ENCODE measurements around the gene NPL. TPM values are rescaled to one million over a fixed set of nuclear protein-coding genes. Genes with fewer than 3 reads are reported as not detected.

Gene NPL
- total RNA-seq, 2 donors from 2014 or later: 10.3 to 30.7 TPM

DNA sequence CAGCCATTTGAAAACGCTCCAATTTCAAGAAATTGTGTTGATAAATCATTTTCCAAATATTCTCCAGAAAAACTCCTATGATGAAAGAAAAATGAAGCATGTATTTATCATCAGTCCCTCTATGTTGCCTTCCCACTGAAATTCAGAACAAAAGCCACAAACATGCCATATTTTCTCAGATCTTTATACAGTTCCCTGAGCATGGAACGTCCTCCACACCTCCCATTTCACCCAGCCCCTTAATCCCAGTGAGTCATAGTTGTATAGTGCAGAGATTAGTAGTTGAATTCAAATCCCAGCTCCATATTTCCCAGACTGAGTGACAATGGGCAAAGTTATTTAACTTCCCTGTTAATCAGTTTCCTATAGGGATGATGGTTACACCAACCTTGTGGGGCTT, 20.6 kb upstream of the NPL start:
- no peak for TF ChIP-seq CTCF (IDR thresholded peaks at IDR 0.05)
- Histone ChIP-seq H3K27ac (no peak overlapping the region), H3K9me3 (no peaks in the 10 kb centered on the region), H3K27me3 (replicated peaks; ENCODE audit: insufficient read depth) (no peaks in the 10 kb centered on the region), H3K4me1 (ENCODE audit: control insufficient read depth in 1 of 2, low read depth in 2 of 2) (no peaks in the 10 kb centered on the region), H3K36me3 (no peaks in the 10 kb centered on the region), H3K4me3 (no peak overlapping the region)
- ATAC-seq (ENCODE audit: insufficient number of reproducible peaks, low FRiP score, low read depth) (no peak), DNase-seq (ENCODE audit: low spot score) (no peak)

- no peak for DNase-seq (ENCODE audit: low spot score)
- Histone ChIP-seq H3K27ac (no peak overlapping the region), H3K4me3 (no peak overlapping the region), H3K9me3 (no peaks in the 10 kb centered on the region), H3K27me3 (replicated peaks; ENCODE audit: insufficient read depth) (no peaks in the 10 kb centered on the region), H3K4me1 (ENCODE audit: control insufficient read depth in 1 of 2, low read depth in 2 of 2) (no peaks in the 10 kb centered on the region), H3K36me3 (no peaks in the 10 kb centered on the region)
- no peak for ATAC-seq (ENCODE audit: insufficient number of reproducible peaks, low FRiP score, low read depth)
- no peak for TF ChIP-seq CTCF (IDR thresholded peaks at IDR 0.05)
Measured at GRCh38 chr1:182770232-182770631, 19.3 kb upstream of the NPL start.

GRCh38 chr1:182771187-182771984, 18.2 kb upstream of the NPL start:
- no peaks in the 10 kb centered on the region for H3K9me3 ChIP-seq
- no peaks in the 10 kb centered on the region for H3K36me3 ChIP-seq
- ATAC-seq (ENCODE audit: insufficient number of reproducible peaks, low FRiP score, low read depth): no peak
- no peak for DNase-seq (ENCODE audit: low spot score)
- no peak overlapping the region for H3K4me3 ChIP-seq
- no peaks in the 10 kb centered on the region for H3K27me3 ChIP-seq (replicated peaks; ENCODE audit: insufficient read depth)
- no peak overlapping the region for H3K27ac ChIP-seq
- no peak for TF ChIP-seq CTCF (IDR thresholded peaks at IDR 0.05)
- H3K4me1 ChIP-seq (ENCODE audit: control insufficient read depth in 1 of 2, low read depth in 2 of 2): peaks cover 0 to 1% of the 10 kb centered on the region in 2 donors

GRCh38 chr1:182777386-182777785, 12.2 kb upstream of the NPL start:
- no peak for TF ChIP-seq CTCF (IDR thresholded peaks at IDR 0.05)
- DNase-seq (ENCODE audit: low spot score) (no peak), ATAC-seq (ENCODE audit: insufficient number of reproducible peaks, low FRiP score, low read depth) (no peak)
- Histone ChIP-seq H3K27me3 (replicated peaks; ENCODE audit: insufficient read depth) (no peaks in the 10 kb centered on the region), H3K4me1 (ENCODE audit: control insufficient read depth in 1 of 2, low read depth in 2 of 2) (peaks cover 9 to 18% of the 10 kb centered on the region in 2 donors), H3K9me3 (no peaks in the 10 kb centered on the region), H3K36me3 (no peaks in the 10 kb centered on the region), H3K4me3 (peak overlapping the region; percentile 28), H3K27ac (peak overlapping the region; percentile 25 to 82)

- TF ChIP-seq CTCF (IDR thresholded peaks at IDR 0.05): no peak
- Histone ChIP-seq H3K27me3 (replicated peaks; ENCODE audit: insufficient read depth) (no peaks in the 10 kb centered on the region), H3K4me3 (no peak overlapping the region), H3K27ac (no peak overlapping the region), H3K36me3 (no peaks in the 10 kb centered on the region), H3K4me1 (ENCODE audit: control insufficient read depth in 1 of 2, low read depth in 2 of 2) (peaks cover 9 to 18% of the 10 kb centered on the region in 2 donors), H3K9me3 (no peaks in the 10 kb centered on the region)
- DNase-seq (ENCODE audit: low spot score) (no peak), ATAC-seq (ENCODE audit: insufficient number of reproducible peaks, low FRiP score, low read depth) (no peak)
Measured at GRCh38 chr1:182778862-182779261, 10.7 kb upstream of the NPL start.

Measured in thoracic aorta (tissue), 2 donors.